ENCODE data around the gene C19orf44.

DNA sequence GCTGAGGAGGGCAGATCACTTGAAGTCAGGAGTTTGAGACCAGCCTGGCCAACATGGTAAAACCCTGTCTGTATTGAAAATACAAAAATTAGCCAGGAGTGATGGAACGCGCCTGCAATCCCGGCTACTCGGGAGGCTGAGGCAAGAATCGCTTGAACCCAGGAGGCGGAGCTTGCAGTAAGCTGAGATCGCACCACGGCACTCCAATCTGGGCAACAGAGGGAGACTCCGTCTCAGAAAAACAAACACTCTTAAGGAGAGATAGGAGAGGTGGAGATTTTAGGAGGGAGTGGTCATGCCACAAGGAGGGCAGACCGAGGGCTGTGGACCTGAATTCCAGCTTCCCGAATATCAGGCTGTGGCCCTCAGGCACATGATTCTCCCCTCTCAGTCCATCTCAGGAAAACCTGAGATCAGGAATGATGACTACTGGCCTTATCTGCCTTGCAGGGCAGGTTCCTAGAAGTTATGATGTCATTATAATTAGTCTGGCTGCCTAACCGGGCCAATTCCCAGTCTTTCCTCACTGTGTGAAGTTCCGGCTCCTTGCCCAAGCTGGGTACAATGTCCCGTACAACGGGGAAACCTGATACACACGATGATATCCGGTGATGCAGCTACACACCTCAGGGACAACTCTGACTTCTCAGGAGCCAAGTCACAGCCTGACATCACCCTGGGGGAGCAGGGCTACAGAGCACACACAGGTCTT, 73.6 kb downstream of the C19orf44 start:
- no peak for TF ChIP-seq CTCF (IDR thresholded peaks at IDR 0.05)
- TF ChIP-seq EZH2 (IDR thresholded peaks at IDR 0.05): no peak
- no peak for TF ChIP-seq EZH2phosphoT487 (IDR thresholded peaks at IDR 0.05)
